Activated CD4-positive, alpha-beta T cell treated with anti-CD3 and anti-CD28 coated beads, Interleukin-2, amount 50 U/mL, for 1 hour (primary cell): Measurements from ENCODE around the gene MAFG.

Experiments used
- DNase-seq: peaks from one replicate; pipeline ENCODE4 v3.0.0-alpha.2; 2020

MAFG gene

GRCh38 chr17:81927653-81928543 lies at the start of gene MAFG:
MAFG (minus strand) TSS chr17:81927735; CDS start chr17:81923185, 4,550 bp downstream.
- DNase-seq = peak; percentile 86

- DNase-seq = no peak
These were observed 49.0 kb upstream of the MAFG start for GRCh38 chr17:81976332-81977210.

- no peak for DNase-seq
These were observed 45.9 kb upstream of the MAFG start for GRCh38 chr17:81973432-81973831.

- no peak for DNase-seq
These were observed 41.6 kb upstream of the MAFG start for GRCh38 chr17:81968850-81969812.

- no peak for DNase-seq
These were observed 40.8 kb upstream of the MAFG start for GRCh38 chr17:81968396-81968745.

- peak; percentile 85 for DNase-seq
These were observed 40.2 kb upstream of the MAFG start for GRCh38 chr17:81967533-81968395.

- DNase-seq = no peak
These were observed 39.7 kb upstream of the MAFG start for GRCh38 chr17:81967244-81967532.

- no peak for DNase-seq
These were observed 39.1 kb upstream of the MAFG start for GRCh38 chr17:81966343-81967243.

- DNase-seq = no peak
These were observed 36.7 kb upstream of the MAFG start for GRCh38 chr17:81964081-81964849.

GRCh38 chr17:81962499-81963441 lies 35.2 kb upstream of the MAFG start:
- DNase-seq = no peak

GRCh38 chr17:81961521-81962498 lies 34.3 kb upstream of the MAFG start:
- no peak for DNase-seq

GRCh38 chr17:81961087-81961511 lies 33.6 kb upstream of the MAFG start, which contains the start of gene NOTUM:
NOTUM (minus strand) TSS chr17:81961187; CDS start chr17:81960909, 278 bp downstream.
- no peak for DNase-seq

GRCh38 chr17:81960130-81960958 lies 32.8 kb upstream of the MAFG start:
- DNase-seq = no peak

- DNase-seq = peak; percentile 82
These were observed 32.0 kb upstream of the MAFG start for GRCh38 chr17:81959362-81960129.

- DNase-seq = no peak
These were observed 31.3 kb upstream of the MAFG start for GRCh38 chr17:81958633-81959342.
